Fibroblast of peridontal ligament (primary cell): ENCODE measurements around the gene FOXA1.
"Not testable (repeated sequence)": the region's sequence is repeated elsewhere in the genome, so short reads cannot be mapped to it uniquely, and the experiment has no call there.

ENCODE experiments used
- DNase-seq: peaks from one replicate; pipeline ENCODE4 v3.0.0-alpha.2; 2010; ENCODE audit errors: extremely low read depth

The FOXA1 gene

GRCh38 chr14:37558740-37559139 lies 36.3 kb downstream of the FOXA1 start:
- DNase-seq: no peak

GRCh38 chr14:37555596-37555995 lies 39.5 kb downstream of the FOXA1 start:
- DNase-seq: not testable (repeated sequence)

DNA sequence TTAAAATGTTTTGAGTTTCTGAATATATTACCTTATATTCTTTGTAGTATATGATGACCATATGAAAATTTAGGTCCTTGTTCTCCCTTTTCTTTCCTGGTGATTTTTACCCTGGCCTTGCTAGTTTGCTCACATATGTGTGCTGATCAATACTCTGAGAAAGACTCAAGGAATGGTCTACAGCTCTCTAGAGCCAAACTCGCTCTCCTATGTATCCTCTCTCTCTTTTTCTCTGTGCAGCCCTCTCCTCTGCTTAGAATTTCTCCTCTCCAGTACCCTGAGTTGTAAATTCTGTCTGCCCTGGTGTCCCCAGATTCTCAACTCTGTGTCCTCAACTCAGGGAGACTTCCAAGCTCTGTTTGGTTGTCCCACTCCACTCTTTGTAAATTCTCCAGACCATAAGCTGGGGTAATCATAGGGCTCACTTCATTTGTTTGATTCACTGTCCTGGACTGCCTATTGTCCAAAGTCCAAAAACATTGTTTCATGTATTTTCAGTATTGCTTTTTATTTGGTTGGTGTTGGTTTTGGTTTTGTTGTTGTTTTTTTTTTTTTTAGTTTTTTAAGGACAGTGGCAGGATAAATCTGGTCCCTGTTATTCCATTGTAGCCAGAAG lies 41.0 kb downstream of the FOXA1 start:
- no peak for DNase-seq

DNA sequence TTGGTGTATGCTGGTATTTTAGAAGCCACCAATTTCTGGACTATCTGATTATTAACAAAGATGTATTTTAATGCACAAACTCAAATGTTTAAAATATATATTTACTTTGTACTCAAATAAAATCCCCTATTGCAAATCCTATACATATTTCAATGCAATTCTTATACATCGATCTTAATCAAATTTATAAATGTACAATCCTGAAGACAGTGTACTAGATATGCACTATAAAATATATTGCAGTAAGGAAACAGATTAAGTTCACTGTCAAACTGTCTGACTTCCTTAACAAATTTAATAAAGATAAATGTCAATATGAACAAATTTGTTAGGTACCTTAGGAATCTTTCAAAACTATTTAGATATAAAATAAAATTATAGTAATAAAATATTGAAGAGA lies 43.9 kb downstream of the FOXA1 start:
- DNase-seq: no peak

DNA sequence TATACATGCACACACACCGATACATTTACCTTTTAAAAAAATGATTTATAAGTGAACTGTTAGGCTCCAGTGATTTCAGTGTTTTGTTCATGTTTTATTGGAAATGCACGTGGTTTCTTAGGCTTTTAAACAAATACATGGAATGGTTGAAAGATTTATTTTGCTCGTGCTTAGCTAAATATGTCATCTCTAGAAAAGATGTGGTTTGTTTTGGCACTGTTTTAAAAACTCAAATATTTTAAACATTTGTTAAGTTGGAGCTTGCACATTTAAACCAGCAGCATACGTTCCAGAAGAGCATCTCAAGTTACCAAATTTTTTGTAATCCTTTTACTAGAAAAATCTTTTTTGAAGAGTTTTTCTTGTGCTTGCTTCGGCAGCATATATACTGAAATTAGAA lies 44.5 kb downstream of the FOXA1 start:
- DNase-seq: peak; percentile 96

GRCh38 chr14:37546621-37547447 lies 48.2 kb downstream of the FOXA1 start:
- peak; percentile 51 for DNase-seq

GRCh38 chr14:37545174-37545573 lies 49.9 kb downstream of the FOXA1 start:
- DNase-seq: peak; percentile 29

DNA sequence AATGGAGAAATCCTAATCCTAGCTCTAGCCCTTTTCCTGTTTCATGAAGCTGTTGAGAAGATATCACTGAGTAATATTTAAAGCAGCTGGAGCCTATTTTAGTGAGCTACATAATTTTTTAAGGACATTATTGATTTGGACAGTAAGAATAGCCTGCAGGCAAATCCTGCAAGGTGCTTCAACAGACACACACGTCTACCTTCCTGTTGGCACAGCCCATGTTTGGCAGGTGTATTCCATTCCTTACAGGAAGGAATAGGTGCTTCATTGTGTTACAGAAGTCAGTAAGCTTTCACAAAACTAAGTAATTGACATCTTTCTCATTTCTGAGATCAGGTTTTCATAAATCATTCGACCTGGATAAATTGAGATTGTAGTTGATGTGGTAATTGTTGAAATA lies 50.6 kb downstream of the FOXA1 start:
- DNase-seq: no peak

- no peak for DNase-seq
These were observed 55.1 kb downstream of the FOXA1 start for GRCh38 chr14:37539992-37540391.
